OCI-LY3 (cell line): ENCODE measurements around the gene KDM5B.

Experiments
- H2AFZ ChIP-seq: fragments of 200-600, 300-600 bp; shearing (Covaris generic); 2 replicates; pipeline ENCODE4 v1.6.0; 2014; ENCODE audit warnings: antibody characterized with exemption, low read depth, low read length
- H3K27ac ChIP-seq: fragments of 200-600, 300-600 bp; sonication (generic); 2 replicates; pipeline ENCODE4 v1.5.1; 2014; ENCODE audit warnings: mild to moderate bottlenecking, low read length, moderate library complexity, mixed read lengths
- H3K27me3 ChIP-seq: fragments of 200-600, 300-600 bp; sonication (generic); 2 replicates; pipeline ENCODE4 v1.6.1; 2014; ENCODE audit warnings: low read depth, low read length, mixed read lengths
- H3K36me3 ChIP-seq: fragments of 200-600, 300-600 bp; sonication (generic); replicated peaks from 2 replicates; pipeline ENCODE3; 2014; ENCODE audit warnings: low read depth, low read length, mixed read lengths
- H3K4me1 ChIP-seq: fragments of 300-600, 200-600 bp; sonication (generic); 2 replicates; pipeline ENCODE4 v1.6.1; 2014; ENCODE audit warnings: low read length, mixed read lengths
- H3K4me2 ChIP-seq: fragments of 200-600, 300-600 bp; sonication (generic); 2 replicates; pipeline ENCODE4 v1.6.1; 2014; ENCODE audit warnings: low read length, mixed read lengths
- H3K4me3 ChIP-seq: fragments of 300-600, 200-600 bp; sonication (generic); 2 replicates; pipeline ENCODE4 v1.5.1; 2014; ENCODE audit warnings: antibody characterized with exemption, mild to moderate bottlenecking, low read length, moderate library complexity
- H3K79me2 ChIP-seq: fragments of 300-600, 200-600 bp; shearing (Covaris generic); 2 replicates; pipeline ENCODE4 v1.6.1; 2014; ENCODE audit warnings: mild to moderate bottlenecking, low read length, mixed read lengths
- H3K9ac ChIP-seq: fragments of 300-600, 200-600 bp; shearing (Covaris generic); 2 replicates; pipeline ENCODE4 v1.6.0; 2014; ENCODE audit warnings: mild to moderate bottlenecking, low read length, moderate library complexity
- H3K9me3 ChIP-seq: fragments of 200-600, 300-600 bp; shearing (Covaris generic); 2 replicates; pipeline ENCODE4 v1.6.1; 2014; ENCODE audit warnings: low read length, mixed read lengths; ENCODE audit not compliant: insufficient read depth
- H4K20me1 ChIP-seq: fragments of 200-600, 300-600 bp; sonication (generic); 2 replicates; pipeline ENCODE4 v1.6.1; 2016; ENCODE audit warnings: low read length, mixed read lengths; ENCODE audit not compliant: insufficient read depth
- CTCF ChIP-seq: fragments of 200-600, 300-600 bp; sonication (generic); IDR thresholded peaks from 2 replicates; pipeline ENCODE4 v1.5.1; 2014; ENCODE audit warnings: antibody characterized with exemption, low read length, low read depth
- EZH2phosphoT487 ChIP-seq: fragments of 200-600 bp; shearing (Covaris generic); IDR thresholded peaks from 2 replicates; pipeline ENCODE4 v1.6.1; 2018; ENCODE audit warnings: antibody characterized with exemption, mixed run types, low read depth

KDM5B gene

GRCh38 chr1:202802998-202803932, 5.0 kb downstream of the KDM5B start:
- peaks cover 93% of the 10 kb centered on the region for H3K79me2 ChIP-seq
- no peaks in the 10 kb centered on the region for H3K9me3 ChIP-seq
- TF ChIP-seq EZH2phosphoT487 (no peak), CTCF (no peak)
- no peak overlapping the region for H3K9ac ChIP-seq
- no peak overlapping the region for H3K4me3 ChIP-seq
- H2AFZ ChIP-seq, result no peak overlapping the region
- no peak overlapping the region for H3K27ac ChIP-seq
- H3K27me3 ChIP-seq, result no peaks in the 10 kb centered on the region
- peaks cover 62% of the 10 kb centered on the region for H4K20me1 ChIP-seq
- no peaks in the 10 kb centered on the region for H3K36me3 ChIP-seq
- H3K4me2 ChIP-seq, result no peak overlapping the region
- H3K4me1 ChIP-seq, result peaks cover 23% of the 10 kb centered on the region

GRCh38 chr1:202802034-202802433, 6.2 kb downstream of the KDM5B start:
- Histone ChIP-seq H3K79me2 (peaks cover 84% of the 10 kb centered on the region), H3K4me1 (peaks cover 23% of the 10 kb centered on the region), H3K4me3 (no peak overlapping the region), H3K9me3 (no peaks in the 10 kb centered on the region), H4K20me1 (peaks cover 73% of the 10 kb centered on the region), H3K4me2 (no peak overlapping the region), H3K36me3 (no peaks in the 10 kb centered on the region), H3K27ac (no peak overlapping the region), H2AFZ (no peak overlapping the region), H3K27me3 (no peaks in the 10 kb centered on the region), H3K9ac (no peak overlapping the region)
- TF ChIP-seq EZH2phosphoT487 (no peak), CTCF (no peak)

- Histone ChIP-seq H3K9me3 (no peaks in the 10 kb centered on the region), H3K36me3 (peaks cover 4% of the 10 kb centered on the region), H3K4me2 (no peak overlapping the region), H2AFZ (no peak overlapping the region), H4K20me1 (peaks cover 79% of the 10 kb centered on the region), H3K79me2 (peaks cover 84% of the 10 kb centered on the region), H3K4me3 (no peak overlapping the region), H3K4me1 (peaks cover 19% of the 10 kb centered on the region), H3K27ac (no peak overlapping the region), H3K27me3 (no peaks in the 10 kb centered on the region), H3K9ac (no peak overlapping the region)
- TF ChIP-seq CTCF (no peak), EZH2phosphoT487 (no peak)
Measured at GRCh38 chr1:202801175-202801574, 7.0 kb downstream of the KDM5B start.

GRCh38 chr1:202800742-202801141, 7.5 kb downstream of the KDM5B start:
- H3K27ac ChIP-seq, result no peak overlapping the region
- no peak overlapping the region for H3K4me2 ChIP-seq
- peaks cover 4% of the 10 kb centered on the region for H3K36me3 ChIP-seq
- TF ChIP-seq CTCF (no peak), EZH2phosphoT487 (no peak)
- no peak overlapping the region for H2AFZ ChIP-seq
- H3K79me2 ChIP-seq, result peaks cover 84% of the 10 kb centered on the region
- no peak overlapping the region for H3K9ac ChIP-seq
- no peak overlapping the region for H3K4me3 ChIP-seq
- no peaks in the 10 kb centered on the region for H3K27me3 ChIP-seq
- peaks cover 15% of the 10 kb centered on the region for H3K4me1 ChIP-seq
- peaks cover 83% of the 10 kb centered on the region for H4K20me1 ChIP-seq
- no peaks in the 10 kb centered on the region for H3K9me3 ChIP-seq
